WTC11 (cell line): Measurements from ENCODE around the gene PLXNB1. TPM values are rescaled to one million over a fixed set of nuclear protein-coding genes. Genes with fewer than 3 reads are reported as not detected.

Experiments
- ATAC-seq: fragments of 200-7000 bp; cut with Tn5 transposase; 2 replicates; pipeline ENCODE4 v1.10.0; 2021; ENCODE audit warnings: mild to moderate bottlenecking, moderate library complexity
- CTCF ChIA-PET: fragments of 300-600 bp; sonication (Branson Sonifier 250); formaldehyde crosslinking; loops from one replicate; lab custom pipeline; 2021; ENCODE audit warnings: antibody characterized with exemption; lab: Charles Lee
- POLR2A ChIA-PET: fragments of 350-600 bp; sonication (Branson Sonifier 250); formaldehyde crosslinking; loops from one replicate; lab custom pipeline; 2021; ENCODE audit warnings: antibody characterized with exemption; lab: Charles Lee
- DNase-seq: peaks from one replicate; pipeline ENCODE4 v3.0.0; 2021; ENCODE audit warnings: low spot score
- H3K27ac Mint-ChIP-seq: 2 replicates; pipeline ENCODE4 v1.8.0; 2021; ENCODE audit warnings: mixed read lengths
- H3K27me3 Mint-ChIP-seq: 2 replicates; pipeline ENCODE4 v1.8.0; 2021; ENCODE audit warnings: low read depth, mild to moderate bottlenecking, moderate library complexity, mixed read lengths
- H3K36me3 Mint-ChIP-seq: 2 replicates; pipeline ENCODE4 v1.8.0; 2021; ENCODE audit warnings: mixed read lengths
- H3K4me1 Mint-ChIP-seq: 2 replicates; pipeline ENCODE4 v1.8.0; 2022; ENCODE audit warnings: mixed read lengths
- H3K4me3 Mint-ChIP-seq: 2 replicates; pipeline ENCODE4 v1.8.0; 2021; ENCODE audit warnings: mild to moderate bottlenecking, moderate library complexity, mixed read lengths
- H3K9me3 Mint-ChIP-seq: 2 replicates; pipeline ENCODE4 v1.8.0; 2021; ENCODE audit warnings: mixed read lengths
- ATF2 ChIP-seq: sonication (generic); formaldehyde crosslinking; IDR thresholded peaks from 2 replicates; pipeline ENCODE4 v1.8.1; 2022; ENCODE audit warnings: low read depth, missing genetic modification reagents, borderline replicate concordance
- CBFB ChIP-seq: sonication (generic); formaldehyde crosslinking; IDR thresholded peaks from 2 replicates; pipeline ENCODE4 v1.8.1; 2022; ENCODE audit warnings: mild to moderate bottlenecking, low read depth, missing genetic modification reagents
- FOXJ3 ChIP-seq: sonication (generic); formaldehyde crosslinking; IDR thresholded peaks from 2 replicates; pipeline ENCODE4 v1.9.0; 2021; ENCODE audit warnings: missing genetic modification reagents, mild to moderate bottlenecking, borderline replicate concordance
- JUN ChIP-seq: sonication (generic); formaldehyde crosslinking; IDR thresholded peaks from 2 replicates; pipeline ENCODE4 v1.8.0; 2023; ENCODE audit warnings: mild to moderate bottlenecking, missing genetic modification reagents
- KAT7 ChIP-seq: sonication (generic); formaldehyde crosslinking; IDR thresholded peaks from 2 replicates; pipeline ENCODE4 v1.8.1; 2023; ENCODE audit warnings: missing genetic modification reagents, mild to moderate bottlenecking, borderline replicate concordance
- MYBL2 ChIP-seq: sonication (generic); formaldehyde crosslinking; IDR thresholded peaks from 2 replicates; pipeline ENCODE4 v1.8.1; 2023; ENCODE audit warnings: mild to moderate bottlenecking, moderate library complexity, missing genetic modification reagents
- NFATC4 ChIP-seq: fragments of 250-450 bp; sonication (Bioruptor Pico); IDR thresholded peaks from 2 replicates; pipeline ENCODE4 v1.9.0; 2021; ENCODE audit warnings: mild to moderate bottlenecking
- NFE2L1 ChIP-seq: sonication (generic); formaldehyde crosslinking; IDR thresholded peaks from 2 replicates; pipeline ENCODE4 v1.8.1; 2023; ENCODE audit warnings: missing genetic modification reagents
- OVOL2 ChIP-seq: fragments of 250-450 bp; sonication (Bioruptor Pico); IDR thresholded peaks from 2 replicates; pipeline ENCODE4 v1.9.0; 2021; ENCODE audit warnings: mild to moderate bottlenecking, borderline replicate concordance
- PRDM15 ChIP-seq: sonication (generic); formaldehyde crosslinking; IDR thresholded peaks from 2 replicates; pipeline ENCODE4 v1.8.0; 2022; ENCODE audit warnings: missing genetic modification reagents
- PRRX2 ChIP-seq: fragments of 250-450 bp; sonication (Bioruptor Pico); IDR thresholded peaks from 2 replicates; pipeline ENCODE4 v1.8.0; 2021; ENCODE audit warnings: mild to moderate bottlenecking
- SMAD3 ChIP-seq: sonication (generic); formaldehyde crosslinking; IDR thresholded peaks from 2 replicates; pipeline ENCODE4 v1.8.0; 2022; ENCODE audit warnings: missing genetic modification reagents, mild to moderate bottlenecking, borderline replicate concordance
- SP1 ChIP-seq: sonication (generic); formaldehyde crosslinking; conservative IDR thresholded peaks from 2 replicates; pipeline ENCODE4 v1.8.1; 2022; ENCODE audit warnings: missing genetic modification reagents
- ZBTB43 ChIP-seq: sonication (generic); formaldehyde crosslinking; IDR thresholded peaks from 2 replicates; pipeline ENCODE4 v1.8.1; 2023; ENCODE audit warnings: mild to moderate bottlenecking, missing genetic modification reagents
- ZNF138 ChIP-seq: sonication (generic); formaldehyde crosslinking; conservative IDR thresholded peaks from 2 replicates; pipeline ENCODE4 v1.8.1; 2022; ENCODE audit warnings: mild to moderate bottlenecking, moderate library complexity, missing genetic modification reagents
- ZNF219 ChIP-seq: sonication (generic); formaldehyde crosslinking; IDR thresholded peaks from 2 replicates; pipeline ENCODE4 v1.8.0; 2023; ENCODE audit warnings: missing genetic modification reagents, mild to moderate bottlenecking, borderline replicate concordance
- ZNF425 ChIP-seq: fragments of 250-450 bp; sonication (Bioruptor Pico); conservative IDR thresholded peaks from 2 replicates; pipeline ENCODE4 v1.9.0; 2021; ENCODE audit warnings: mild to moderate bottlenecking
- total RNA-seq: library from RNA; stranded (reverse); gene quantifications from 3 replicates; pipeline ENCODE4 v1.2.3, GENCODE V29; 2021
- TF ChIP-seq, protein P1 (sequence below): sonication (generic); formaldehyde crosslinking; IDR thresholded peaks from 2 replicates; pipeline ENCODE4 v1.8.1; 2023; ENCODE audit warnings: mild to moderate bottlenecking, missing genetic modification reagents
- TF ChIP-seq, protein P2 (sequence below): sonication (generic); formaldehyde crosslinking; IDR thresholded peaks from 2 replicates; pipeline ENCODE4 v1.8.1; 2022; ENCODE audit warnings: missing genetic modification reagents, borderline replicate concordance
- TF ChIP-seq, protein P3 (sequence below): sonication (generic); formaldehyde crosslinking; IDR thresholded peaks from 2 replicates; pipeline ENCODE4 v1.8.1; 2023; ENCODE audit warnings: mild to moderate bottlenecking, moderate library complexity, missing genetic modification reagents

PLXNB1 gene
- total RNA-seq, 1 experiment from 2014 or later = 143 TPM

DNA sequence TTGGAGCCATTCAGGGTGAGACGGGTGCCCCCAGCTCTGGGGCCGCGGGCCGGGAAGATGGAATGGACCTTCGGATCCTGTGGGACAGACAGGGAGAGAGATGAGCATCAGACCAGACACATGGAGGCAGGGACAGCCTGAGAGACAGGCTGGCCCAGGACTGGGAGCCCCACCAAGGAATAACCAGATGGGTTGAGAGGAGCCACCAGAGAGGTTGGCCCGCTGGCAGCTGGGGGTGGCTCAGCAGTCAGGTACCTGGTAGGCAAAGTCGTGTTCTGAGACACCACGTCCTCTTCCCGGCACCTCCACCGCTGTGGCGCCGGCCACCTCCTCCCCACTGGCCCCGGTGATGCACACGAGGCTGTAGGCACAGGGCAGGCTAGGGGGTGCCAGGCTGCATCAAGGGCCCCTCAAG is 13.8 kb downstream of the PLXNB1 start:
- H3K9me3 Mint-ChIP-seq = no peaks in the 10 kb centered on the region
- DNase-seq (no peak), ATAC-seq (no peak)
- no peaks in the 10 kb centered on the region for H3K4me1 Mint-ChIP-seq
- peaks cover 47% of the 10 kb centered on the region for H3K36me3 Mint-ChIP-seq
- ChIA-PET POLR2A (no interaction called here), CTCF (interaction anchor here (1.6 to 18.3 kb wide), 3 partner anchors 15 to 20 kb away, joined by 9 to 218 read pairs (median 14); no protein-coding TSS in a partner anchor)
- H3K4me3 Mint-ChIP-seq = no peak overlapping the region
- no peaks in the 10 kb centered on the region for H3K27me3 Mint-ChIP-seq
- no peak overlapping the region for H3K27ac Mint-ChIP-seq
- TF ChIP-seq, protein P1, sequence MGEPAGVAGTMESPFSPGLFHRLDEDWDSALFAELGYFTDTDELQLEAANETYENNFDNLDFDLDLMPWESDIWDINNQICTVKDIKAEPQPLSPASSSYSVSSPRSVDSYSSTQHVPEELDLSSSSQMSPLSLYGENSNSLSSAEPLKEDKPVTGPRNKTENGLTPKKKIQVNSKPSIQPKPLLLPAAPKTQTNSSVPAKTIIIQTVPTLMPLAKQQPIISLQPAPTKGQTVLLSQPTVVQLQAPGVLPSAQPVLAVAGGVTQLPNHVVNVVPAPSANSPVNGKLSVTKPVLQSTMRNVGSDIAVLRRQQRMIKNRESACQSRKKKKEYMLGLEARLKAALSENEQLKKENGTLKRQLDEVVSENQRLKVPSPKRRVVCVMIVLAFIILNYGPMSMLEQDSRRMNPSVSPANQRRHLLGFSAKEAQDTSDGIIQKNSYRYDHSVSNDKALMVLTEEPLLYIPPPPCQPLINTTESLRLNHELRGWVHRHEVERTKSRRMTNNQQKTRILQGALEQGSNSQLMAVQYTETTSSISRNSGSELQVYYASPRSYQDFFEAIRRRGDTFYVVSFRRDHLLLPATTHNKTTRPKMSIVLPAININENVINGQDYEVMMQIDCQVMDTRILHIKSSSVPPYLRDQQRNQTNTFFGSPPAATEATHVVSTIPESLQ (CRISPR knock-in tag) = no peak
- TF ChIP-seq NFATC4 (CRISPR knock-in tag) (no peak), SMAD3 (CRISPR knock-in tag) (no peak), PRRX2 (CRISPR knock-in tag) (no peak)

DNA sequence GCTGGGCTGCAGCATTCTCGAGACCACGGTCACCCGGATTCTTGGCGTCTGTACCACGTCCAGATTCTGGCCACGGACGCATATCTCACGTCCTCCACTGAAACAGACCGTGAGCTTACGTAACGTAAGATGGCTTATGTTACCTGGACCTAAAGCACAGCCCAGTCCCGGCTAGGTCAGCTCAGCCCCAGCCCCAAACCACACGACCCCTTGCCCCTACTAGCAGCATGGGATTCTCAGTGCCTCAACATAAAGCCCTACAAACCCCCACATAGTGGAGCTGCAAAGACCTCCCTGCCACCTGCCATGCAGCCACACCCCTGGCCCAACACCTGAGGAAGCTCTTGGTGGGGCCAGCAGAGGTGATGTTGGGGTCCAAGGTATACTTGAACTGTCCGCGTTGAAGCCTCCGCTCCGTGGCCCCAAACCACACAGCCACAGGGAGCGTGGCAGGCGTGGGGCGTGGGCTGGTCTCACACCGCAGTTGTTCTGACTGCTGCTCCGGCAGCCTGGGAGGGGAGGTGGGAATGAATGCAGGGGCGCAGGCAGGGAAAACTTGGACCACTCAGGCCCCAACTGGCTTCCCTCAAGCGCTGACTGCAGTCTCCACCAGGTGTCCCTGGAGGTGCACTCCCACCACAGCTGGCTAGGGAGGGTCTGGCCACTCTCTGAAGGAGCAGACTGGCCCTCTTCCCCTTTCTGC is 14.5 kb downstream of the PLXNB1 start:
- no peaks in the 10 kb centered on the region for H3K4me1 Mint-ChIP-seq
- CTCF ChIA-PET = interaction anchor here (1.2 to 18.3 kb wide), 4 partner anchors 15 to 21 kb away, joined by 3 to 218 read pairs (median 12); no protein-coding TSS in a partner anchor
- H3K27ac Mint-ChIP-seq = no peak overlapping the region
- no peaks in the 10 kb centered on the region for H3K27me3 Mint-ChIP-seq
- ATAC-seq (peak; percentile 65), DNase-seq (no peak)
- H3K4me3 Mint-ChIP-seq = no peak overlapping the region
- H3K9me3 Mint-ChIP-seq = no peaks in the 10 kb centered on the region
- POLR2A ChIA-PET = no interaction called here
- peaks cover 54% of the 10 kb centered on the region for H3K36me3 Mint-ChIP-seq
- TF ChIP-seq KAT7 (CRISPR knock-in tag) (no peak), NFE2L1 (CRISPR knock-in tag) (no peak), SMAD3 (CRISPR knock-in tag) (no peak), ATF2 (CRISPR knock-in tag) (no peak), OVOL2 (CRISPR knock-in tag) (no peak), ZNF425 (CRISPR knock-in tag) (no peak), ZNF219 (CRISPR knock-in tag) (no peak), ZBTB43 (CRISPR knock-in tag) (no peak), MYBL2 (CRISPR knock-in tag) (no peak), JUN (no peak), ZNF138 (no peak), FOXJ3 (CRISPR knock-in tag) (no peak), CBFB (CRISPR knock-in tag) (no peak), PRDM15 (CRISPR knock-in tag) (no peak), SP1 (no peak)
- TF ChIP-seq, protein P2, sequence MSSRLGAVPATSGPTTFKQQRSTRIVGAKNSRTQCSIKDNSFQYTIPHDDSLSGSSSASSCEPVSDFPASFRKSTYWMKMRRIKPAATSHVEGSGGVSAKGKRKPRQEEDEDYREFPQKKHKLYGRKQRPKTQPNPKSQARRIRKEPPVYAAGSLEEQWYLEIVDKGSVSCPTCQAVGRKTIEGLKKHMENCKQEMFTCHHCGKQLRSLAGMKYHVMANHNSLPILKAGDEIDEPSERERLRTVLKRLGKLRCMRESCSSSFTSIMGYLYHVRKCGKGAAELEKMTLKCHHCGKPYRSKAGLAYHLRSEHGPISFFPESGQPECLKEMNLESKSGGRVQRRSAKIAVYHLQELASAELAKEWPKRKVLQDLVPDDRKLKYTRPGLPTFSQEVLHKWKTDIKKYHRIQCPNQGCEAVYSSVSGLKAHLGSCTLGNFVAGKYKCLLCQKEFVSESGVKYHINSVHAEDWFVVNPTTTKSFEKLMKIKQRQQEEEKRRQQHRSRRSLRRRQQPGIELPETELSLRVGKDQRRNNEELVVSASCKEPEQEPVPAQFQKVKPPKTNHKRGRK (CRISPR knock-in tag) = no peak
- TF ChIP-seq, protein P3, sequence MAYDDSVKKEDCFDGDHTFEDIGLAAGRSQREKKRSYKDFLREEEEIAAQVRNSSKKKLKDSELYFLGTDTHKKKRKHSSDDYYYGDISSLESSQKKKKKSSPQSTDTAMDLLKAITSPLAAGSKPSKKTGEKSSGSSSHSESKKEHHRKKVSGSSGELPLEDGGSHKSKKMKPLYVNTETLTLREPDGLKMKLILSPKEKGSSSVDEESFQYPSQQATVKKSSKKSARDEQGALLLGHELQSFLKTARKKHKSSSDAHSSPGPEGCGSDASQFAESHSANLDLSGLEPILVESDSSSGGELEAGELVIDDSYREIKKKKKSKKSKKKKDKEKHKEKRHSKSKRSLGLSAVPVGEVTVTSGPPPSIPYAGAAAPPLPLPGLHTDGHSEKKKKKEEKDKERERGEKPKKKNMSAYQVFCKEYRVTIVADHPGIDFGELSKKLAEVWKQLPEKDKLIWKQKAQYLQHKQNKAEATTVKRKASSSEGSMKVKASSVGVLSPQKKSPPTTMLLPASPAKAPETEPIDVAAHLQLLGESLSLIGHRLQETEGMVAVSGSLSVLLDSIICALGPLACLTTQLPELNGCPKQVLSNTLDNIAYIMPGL = no peak
